Activated naive CD4-positive, alpha-beta T cell treated with anti-CD3 and anti-CD28 coated beads, Interleukin-2, amount 10 ng/mL, durations not matched to agents 7 days and 5 days (primary cell): ENCODE data around the gene BBS4.
A peak's percentile ranks its signal among the peaks of the same experiment; 100 is the strongest.
"Not testable (repeated sequence)": the region's sequence is repeated elsewhere in the genome, so short reads cannot be mapped to it uniquely, and the experiment has no call there.

ENCODE experiments used
- CTCF ChIA-PET: fragments of 350-600 bp; sonication (Branson Sonifier 250); formaldehyde crosslinking; loops from one replicate; lab custom pipeline; 2021; ENCODE audit warnings: antibody characterized with exemption; lab: Charles Lee
- DNase-seq: peaks from one replicate; pipeline ENCODE4 v3.0.0-alpha.2; 2020
- H3K27ac Mint-ChIP-seq: one replicate; pipeline ENCODE4 v1.8.0; 2021; ENCODE audit warnings: mild to moderate bottlenecking, moderate library complexity, mixed read lengths
- H3K27me3 Mint-ChIP-seq: one replicate; pipeline ENCODE4 v1.8.0; 2021; ENCODE audit warnings: mild to moderate bottlenecking, mixed read lengths
- H3K36me3 Mint-ChIP-seq: one replicate; pipeline ENCODE4 v1.8.0; 2021; ENCODE audit warnings: mixed read lengths
- H3K4me1 Mint-ChIP-seq: one replicate; pipeline ENCODE4 v1.8.0; 2021; ENCODE audit warnings: mixed read lengths
- H3K4me3 Mint-ChIP-seq: one replicate; pipeline ENCODE4 v1.8.0; 2021; ENCODE audit warnings: mild to moderate bottlenecking, moderate library complexity, mixed read lengths
- H3K9me3 Mint-ChIP-seq: one replicate; pipeline ENCODE4 v1.8.0; 2021; ENCODE audit warnings: mixed read lengths

BBS4 gene

DNA sequence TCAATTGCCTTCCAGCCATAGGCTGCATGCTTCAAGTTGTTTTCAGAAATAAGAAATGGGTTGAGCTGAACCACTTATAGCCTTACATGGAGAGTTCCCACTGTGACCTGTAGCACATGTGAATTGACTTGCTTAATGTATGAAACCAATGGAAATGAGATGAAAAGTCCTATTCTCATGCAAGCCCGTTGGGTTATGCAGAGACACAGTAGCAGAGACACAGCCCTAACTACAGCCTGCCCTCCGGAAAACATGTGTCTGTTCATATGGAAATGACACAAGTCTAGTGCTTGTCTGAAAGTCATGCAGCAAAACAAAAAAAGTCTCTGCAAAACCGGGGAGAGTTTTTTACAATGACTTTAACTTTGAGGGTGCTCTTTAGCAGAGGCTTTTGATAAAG is 14.5 kb upstream of the BBS4 start:
- H3K27ac Mint-ChIP-seq = no peak overlapping the region
- H3K36me3 Mint-ChIP-seq = no peaks in the 10 kb centered on the region
- CTCF ChIA-PET = interaction anchor here (0.6 to 2.3 kb wide), 8 partner anchors 13 to 398 kb away, joined by 3 to 15 read pairs (median 4); no protein-coding TSS in a partner anchor
- peaks cover 37% of the 10 kb centered on the region for H3K27me3 Mint-ChIP-seq
- no peak overlapping the region for H3K4me3 Mint-ChIP-seq
- H3K9me3 Mint-ChIP-seq = no peaks in the 10 kb centered on the region
- peaks cover 6% of the 10 kb centered on the region for H3K4me1 Mint-ChIP-seq
- DNase-seq = no peak

DNA sequence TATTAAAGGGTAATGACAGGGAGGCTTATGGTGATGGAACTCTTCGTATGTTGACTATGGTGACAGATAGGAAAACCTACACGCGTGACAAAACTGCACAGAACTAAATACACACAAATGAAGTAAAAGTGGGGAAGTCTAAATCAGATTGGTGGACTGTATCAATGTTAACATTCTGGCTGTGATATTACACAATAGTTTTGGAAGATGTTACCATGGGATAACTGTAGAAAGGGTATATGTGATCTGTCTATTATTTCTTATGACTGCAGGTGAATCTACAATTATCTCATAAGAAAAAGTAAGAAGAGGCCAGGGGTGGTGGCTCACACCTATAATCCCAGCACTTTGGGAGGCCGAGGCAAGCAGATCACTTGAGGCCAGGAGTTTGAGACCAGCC is 9.2 kb upstream of the BBS4 start:
- Mint-ChIP-seq H3K4me1 (no peaks in the 10 kb centered on the region), H3K9me3 (no peaks in the 10 kb centered on the region), H3K36me3 (no peaks in the 10 kb centered on the region), H3K4me3 (no peak overlapping the region), H3K27me3 (peaks cover 65% of the 10 kb centered on the region), H3K27ac (no peak overlapping the region)
- DNase-seq = no peak
- CTCF ChIA-PET = no interaction called here

DNA sequence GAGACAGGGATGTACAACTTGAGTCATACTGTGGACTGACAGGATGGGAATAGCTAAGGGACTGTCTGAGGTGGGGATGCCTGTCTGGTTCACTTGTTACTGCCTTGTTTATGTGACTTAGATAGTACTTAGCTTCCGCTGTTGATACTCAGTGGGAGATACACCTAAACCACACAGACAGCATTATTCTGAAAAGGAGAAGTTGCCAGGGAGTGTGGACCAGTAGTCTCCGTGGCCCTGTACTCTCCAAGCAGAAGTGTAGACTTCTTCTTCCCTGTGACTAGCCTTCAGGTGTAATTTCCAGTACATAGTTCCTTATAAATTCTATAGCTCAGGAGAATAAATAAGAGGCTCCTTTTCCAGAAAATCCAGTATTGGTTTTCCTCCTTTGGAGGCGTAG is 5.1 kb upstream of the BBS4 start:
- Mint-ChIP-seq H3K27ac (no peak overlapping the region), H3K4me3 (no peak overlapping the region), H3K9me3 (no peaks in the 10 kb centered on the region), H3K27me3 (peaks cover 45% of the 10 kb centered on the region), H3K4me1 (peaks cover 12% of the 10 kb centered on the region), H3K36me3 (no peaks in the 10 kb centered on the region)
- no peak for DNase-seq
- CTCF ChIA-PET = interaction anchor here (1.2 kb wide), 1 partner anchor 41 kb away, joined by 3 read pairs; no protein-coding TSS in a partner anchor

DNA sequence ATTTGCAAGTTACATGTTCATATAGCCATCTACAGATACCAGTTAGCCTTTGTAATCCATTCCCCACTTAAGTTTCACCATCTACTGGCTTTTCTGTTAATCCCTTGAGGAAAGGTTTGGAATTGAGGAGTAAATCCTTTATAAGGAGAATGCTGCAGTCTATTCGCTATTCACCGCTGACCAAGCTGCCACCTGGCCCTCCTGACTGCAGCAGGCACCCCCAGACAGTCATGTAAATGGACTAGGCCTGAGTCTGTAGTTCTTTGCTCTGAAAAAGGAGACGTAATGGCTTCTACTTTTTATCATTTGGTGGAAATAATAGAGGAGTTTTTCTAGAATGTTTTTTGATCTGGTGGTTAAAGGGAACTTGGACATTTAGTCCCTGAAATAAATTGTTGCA is 3.2 kb upstream of the BBS4 start:
- Mint-ChIP-seq H3K36me3 (peaks cover 3% of the 10 kb centered on the region), H3K9me3 (no peaks in the 10 kb centered on the region), H3K27me3 (peaks cover 36% of the 10 kb centered on the region), H3K4me1 (peaks cover 22% of the 10 kb centered on the region), H3K4me3 (no peak overlapping the region), H3K27ac (no peak overlapping the region)
- DNase-seq = no peak
- CTCF ChIA-PET = interaction anchor here (3.0 kb wide), 1 partner anchor 11 kb away, joined by 15 read pairs; no protein-coding TSS in a partner anchor

DNA sequence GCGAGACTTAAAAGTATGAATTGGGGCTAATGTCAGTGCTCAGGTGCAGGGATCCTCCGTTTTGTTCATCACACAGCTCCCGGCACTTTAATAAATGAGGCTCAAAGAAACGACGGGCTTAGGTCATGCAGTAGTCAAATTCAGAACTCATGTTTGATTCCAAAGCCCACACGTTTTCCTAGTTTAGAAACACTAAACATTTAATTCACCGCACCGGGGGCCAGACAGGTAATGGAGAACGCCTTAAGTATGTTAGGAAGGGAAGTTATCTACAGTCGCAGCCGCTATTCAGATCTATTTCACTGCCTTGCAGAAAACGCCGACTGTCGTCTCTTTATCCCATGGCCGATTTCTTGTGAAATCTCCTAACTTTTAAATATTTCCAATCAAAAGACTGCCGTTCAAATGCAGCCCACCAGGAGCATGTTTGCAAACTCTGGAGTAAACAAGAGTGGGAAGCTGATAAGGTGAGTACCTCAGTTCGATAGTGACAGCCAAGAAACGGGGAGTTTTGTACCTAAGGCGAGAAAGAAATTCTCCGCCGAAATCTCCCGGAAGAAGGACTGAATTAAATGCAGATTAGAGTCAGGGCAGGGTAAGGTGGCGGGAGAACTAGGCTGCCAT is 594 bp upstream of the BBS4 start:
- Mint-ChIP-seq H3K27ac (peak overlapping the region; percentile 88), H3K4me3 (peak overlapping the region; percentile 97), H3K36me3 (peaks cover 3% of the 10 kb centered on the region), H3K9me3 (no peaks in the 10 kb centered on the region), H3K4me1 (peaks cover 22% of the 10 kb centered on the region), H3K27me3 (peaks cover 11% of the 10 kb centered on the region)
- CTCF ChIA-PET = interaction anchor here (1.0 to 3.0 kb wide), 3 partner anchors 14 to 86 kb away, joined by 3 to 15 read pairs (median 4); no protein-coding TSS in a partner anchor
- DNase-seq = no peak

DNA sequence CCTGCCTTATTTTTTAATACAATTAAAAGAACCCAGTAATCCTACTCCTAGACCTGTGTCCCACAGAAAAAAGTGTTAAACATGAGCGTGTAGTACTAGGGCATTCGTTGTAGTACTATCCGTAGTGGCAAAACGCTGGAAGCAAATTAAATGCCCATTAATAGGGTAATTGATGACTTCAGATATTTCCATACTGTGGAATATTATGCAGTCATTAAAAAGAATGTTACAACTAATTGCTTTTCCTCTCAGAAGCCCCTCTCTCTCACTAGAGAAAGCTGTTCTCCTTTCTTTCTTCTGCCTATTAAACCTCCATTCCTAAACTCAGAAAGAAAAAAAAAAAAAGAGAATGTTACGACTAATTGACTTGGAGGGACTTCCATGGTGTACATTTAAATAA is 2.7 kb downstream of the BBS4 start:
- H3K27me3 Mint-ChIP-seq = peaks cover 4% of the 10 kb centered on the region
- no peak overlapping the region for H3K27ac Mint-ChIP-seq
- H3K36me3 Mint-ChIP-seq = peaks cover 3% of the 10 kb centered on the region
- H3K4me1 Mint-ChIP-seq = peaks cover 22% of the 10 kb centered on the region
- no peak for DNase-seq
- CTCF ChIA-PET = no interaction called here
- H3K9me3 Mint-ChIP-seq = no peaks in the 10 kb centered on the region
- no peak overlapping the region for H3K4me3 Mint-ChIP-seq

DNA sequence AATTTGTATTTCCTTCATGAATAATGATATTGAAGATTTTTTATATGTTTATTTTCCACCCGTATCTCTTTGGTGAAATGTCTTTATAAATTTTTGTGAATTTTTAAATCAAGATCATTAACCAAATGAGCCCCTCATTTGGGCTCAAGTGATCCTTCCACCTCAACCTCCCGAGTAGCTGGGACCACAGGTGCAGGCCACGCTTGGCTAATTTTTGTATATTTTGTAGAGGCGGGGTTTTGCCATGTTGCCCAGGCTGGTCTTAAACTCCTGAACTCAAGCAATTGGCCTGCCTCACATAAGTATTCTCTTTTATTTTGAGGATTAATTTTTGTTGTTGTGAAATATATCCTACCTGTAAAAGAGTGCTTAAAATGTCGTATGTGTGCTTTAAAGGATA is 4.9 kb downstream of the BBS4 start:
- Mint-ChIP-seq H3K4me1 (peaks cover 15% of the 10 kb centered on the region), H3K27ac (no peak overlapping the region), H3K27me3 (peaks cover 4% of the 10 kb centered on the region), H3K36me3 (peaks cover 3% of the 10 kb centered on the region), H3K4me3 (no peak overlapping the region), H3K9me3 (no peaks in the 10 kb centered on the region)
- CTCF ChIA-PET = no interaction called here
- DNase-seq = no peak

DNA sequence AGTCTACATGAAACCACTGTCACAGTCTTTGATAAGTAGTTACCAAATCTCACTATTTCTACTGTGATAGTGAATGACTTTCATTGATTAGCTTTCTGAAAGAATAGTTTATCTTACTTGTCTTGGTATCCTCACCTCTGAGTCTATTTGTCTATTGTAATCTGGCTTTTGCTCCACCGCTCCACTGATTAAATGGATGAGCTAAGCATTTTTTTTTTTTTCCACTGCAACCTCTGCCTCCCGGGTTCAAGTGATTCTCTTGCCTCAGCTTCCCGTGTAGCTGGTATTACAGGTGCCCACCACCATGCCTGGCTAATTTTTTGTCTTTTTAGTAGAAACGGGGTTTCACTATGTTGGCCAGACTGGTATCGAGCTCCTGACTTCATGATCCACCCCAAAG is 12.9 kb downstream of the BBS4 start:
- no peak for DNase-seq
- Mint-ChIP-seq H3K27me3 (no peaks in the 10 kb centered on the region), H3K9me3 (no peaks in the 10 kb centered on the region), H3K4me3 (no peak overlapping the region), H3K27ac (no peak overlapping the region), H3K36me3 (no peaks in the 10 kb centered on the region), H3K4me1 (peaks cover 5% of the 10 kb centered on the region)
- CTCF ChIA-PET = interaction anchor here (1.1 kb wide), 1 partner anchor 23 kb away, joined by 4 read pairs; no protein-coding TSS in a partner anchor

DNA sequence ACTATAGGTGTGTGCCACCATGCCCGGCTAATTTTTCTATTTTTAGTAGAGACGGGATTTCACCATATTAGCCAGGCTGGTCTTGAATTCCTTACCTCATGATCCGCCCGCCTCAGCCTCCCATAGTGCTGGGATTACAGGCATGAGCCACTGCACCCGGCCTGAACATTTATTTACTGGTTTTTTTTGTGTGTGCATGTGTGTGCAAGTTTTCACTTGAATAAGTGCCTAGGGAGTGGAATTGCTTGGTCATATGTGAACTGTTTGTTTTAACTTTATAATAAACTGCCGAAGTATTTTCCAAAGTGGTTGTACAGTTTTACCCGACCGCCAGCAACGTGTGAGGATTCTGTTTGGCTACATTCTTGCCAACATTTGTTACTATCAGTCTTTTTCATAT is 14.1 kb downstream of the BBS4 start:
- H3K27me3 Mint-ChIP-seq = no peaks in the 10 kb centered on the region
- no peaks in the 10 kb centered on the region for H3K36me3 Mint-ChIP-seq
- H3K4me3 Mint-ChIP-seq = no peak overlapping the region
- no peak overlapping the region for H3K27ac Mint-ChIP-seq
- H3K4me1 Mint-ChIP-seq = peaks cover 2% of the 10 kb centered on the region
- CTCF ChIA-PET = no interaction called here
- H3K9me3 Mint-ChIP-seq = no peaks in the 10 kb centered on the region
- DNase-seq = no peak

DNA sequence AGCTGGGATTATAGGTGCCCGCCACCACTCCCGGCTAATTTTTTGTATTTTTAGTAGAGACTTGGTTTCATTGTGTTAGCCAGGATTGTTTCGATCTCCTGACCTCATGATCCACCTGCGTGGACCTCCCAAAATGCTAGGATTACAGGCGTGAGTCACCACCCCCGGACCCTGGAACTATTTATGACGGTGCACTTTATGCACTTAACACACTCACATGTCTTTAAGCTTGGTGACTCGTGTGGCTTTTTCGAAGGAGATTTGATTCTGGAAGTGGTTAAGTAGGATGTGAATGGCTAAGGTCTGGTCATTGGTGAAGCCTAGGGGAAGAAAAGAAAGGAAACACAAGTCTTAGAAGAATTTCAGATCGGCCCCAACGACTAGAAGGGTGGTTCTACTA is 20.3 kb downstream of the BBS4 start:
- H3K4me1 Mint-ChIP-seq = no peaks in the 10 kb centered on the region
- H3K36me3 Mint-ChIP-seq = no peaks in the 10 kb centered on the region
- no peaks in the 10 kb centered on the region for H3K27me3 Mint-ChIP-seq
- no peak overlapping the region for H3K4me3 Mint-ChIP-seq
- no peaks in the 10 kb centered on the region for H3K9me3 Mint-ChIP-seq
- H3K27ac Mint-ChIP-seq = no peak overlapping the region
- CTCF ChIA-PET = no interaction called here
- DNase-seq = no peak

DNA sequence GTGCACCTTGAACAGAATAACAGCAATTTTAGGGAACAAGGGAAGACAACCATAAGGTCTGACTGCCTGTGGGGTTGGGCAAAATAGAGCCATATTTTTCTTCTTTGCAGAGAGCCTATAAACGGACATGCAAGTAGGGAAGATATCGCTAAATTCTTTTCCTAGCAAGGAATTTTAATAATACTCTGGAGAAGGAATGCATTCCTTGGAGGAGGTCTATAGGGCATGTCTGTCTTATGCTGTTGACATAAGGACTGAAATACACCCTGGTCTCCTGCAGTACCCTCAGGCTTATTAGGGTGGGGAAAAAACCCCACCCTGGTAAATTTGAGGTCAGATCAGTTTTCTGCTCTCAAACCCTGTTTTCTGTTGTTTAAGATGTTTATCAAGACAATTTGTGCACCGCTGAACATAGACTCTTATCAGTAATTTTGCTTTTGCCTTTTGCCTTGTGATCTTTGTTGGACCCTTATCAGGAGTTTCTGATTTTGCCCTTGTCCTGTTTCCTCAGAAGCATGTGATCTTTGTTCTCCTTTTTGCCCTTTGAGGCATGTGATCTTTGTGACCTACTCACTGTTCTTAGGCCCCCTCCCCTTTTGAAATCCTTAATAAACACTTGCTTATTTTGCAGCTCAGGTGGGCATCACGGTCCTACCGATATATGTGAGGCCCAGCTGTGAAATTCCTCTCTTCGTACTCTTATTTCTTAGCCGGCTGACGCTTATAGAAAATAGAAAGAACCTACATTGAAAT is 22.7 kb downstream of the BBS4 start:
- CTCF ChIA-PET, H3K9me3 Mint-ChIP-seq, H3K4me1 Mint-ChIP-seq, H3K27me3 Mint-ChIP-seq, DNase-seq, H3K4me3 Mint-ChIP-seq, H3K36me3 Mint-ChIP-seq, H3K27ac Mint-ChIP-seq: not testable (repeated sequence)

DNA sequence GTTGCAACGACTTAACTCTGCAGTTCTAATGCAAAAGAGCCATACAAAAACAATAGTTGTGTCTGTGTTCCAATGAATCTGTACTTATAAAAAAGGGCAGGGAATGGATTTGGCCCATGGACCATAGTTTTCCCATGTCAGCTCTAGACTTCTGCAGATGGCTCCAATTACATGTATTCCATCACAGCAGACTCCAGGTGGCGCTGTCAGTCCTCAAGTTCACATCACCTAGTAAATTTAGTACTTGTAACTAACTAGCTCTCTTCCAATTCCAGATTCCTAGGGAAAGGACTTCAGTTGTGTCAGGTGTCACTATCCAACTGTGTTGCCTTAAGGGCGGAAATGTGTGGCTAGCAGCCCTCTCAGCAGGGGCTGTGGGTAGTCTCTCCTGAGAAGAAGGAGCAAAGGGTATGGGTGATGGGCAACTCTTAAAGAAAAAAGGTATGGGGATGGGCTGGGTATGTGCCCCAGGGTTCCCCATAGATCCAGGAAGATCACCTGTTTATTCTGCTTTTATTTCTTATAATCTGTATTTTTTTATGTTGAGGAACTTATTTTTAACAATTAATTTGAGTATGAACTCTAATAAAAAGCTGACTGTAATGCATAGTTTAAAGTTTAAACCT is 36.2 kb downstream of the BBS4 start:
- DNase-seq = peak; percentile 82
- Mint-ChIP-seq H3K4me3 (no peak overlapping the region), H3K27me3 (no peaks in the 10 kb centered on the region), H3K36me3 (peaks cover 4% of the 10 kb centered on the region), H3K9me3 (no peaks in the 10 kb centered on the region), H3K4me1 (no peaks in the 10 kb centered on the region), H3K27ac (no peak overlapping the region)
- CTCF ChIA-PET = interaction anchor here (0.6 to 3.6 kb wide), 36 partner anchors 9 to 557 kb away, joined by 3 to 26 read pairs (median 4); partner anchors contain the start of gene ADPGK

DNA sequence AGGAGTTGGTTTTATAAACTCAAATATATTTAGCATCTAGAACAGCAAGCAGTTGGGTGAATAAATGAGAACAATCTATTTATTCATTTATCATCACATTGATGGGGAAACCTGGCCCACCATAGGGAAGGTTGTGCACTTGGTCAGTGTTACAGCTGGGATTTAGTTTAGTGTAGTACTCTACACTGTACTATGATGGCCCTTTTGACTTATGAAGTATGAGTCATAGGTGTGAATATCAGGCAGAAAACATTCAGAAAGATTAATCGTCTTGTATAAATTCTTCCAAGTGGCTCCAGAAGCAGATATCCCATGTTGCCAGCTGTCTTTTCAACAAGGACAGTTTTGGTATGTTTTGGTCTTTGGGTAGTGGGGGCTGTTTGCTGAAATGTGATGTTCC is 38.0 kb downstream of the BBS4 start:
- CTCF ChIA-PET = interaction anchor here (1.2 to 3.6 kb wide), 7 partner anchors 8 to 541 kb away, joined by 3 to 26 read pairs (median 11); no protein-coding TSS in a partner anchor
- DNase-seq = no peak
- Mint-ChIP-seq H3K4me1 (no peaks in the 10 kb centered on the region), H3K36me3 (peaks cover 2% of the 10 kb centered on the region), H3K9me3 (no peaks in the 10 kb centered on the region), H3K4me3 (no peak overlapping the region), H3K27me3 (no peaks in the 10 kb centered on the region), H3K27ac (no peak overlapping the region)

DNA sequence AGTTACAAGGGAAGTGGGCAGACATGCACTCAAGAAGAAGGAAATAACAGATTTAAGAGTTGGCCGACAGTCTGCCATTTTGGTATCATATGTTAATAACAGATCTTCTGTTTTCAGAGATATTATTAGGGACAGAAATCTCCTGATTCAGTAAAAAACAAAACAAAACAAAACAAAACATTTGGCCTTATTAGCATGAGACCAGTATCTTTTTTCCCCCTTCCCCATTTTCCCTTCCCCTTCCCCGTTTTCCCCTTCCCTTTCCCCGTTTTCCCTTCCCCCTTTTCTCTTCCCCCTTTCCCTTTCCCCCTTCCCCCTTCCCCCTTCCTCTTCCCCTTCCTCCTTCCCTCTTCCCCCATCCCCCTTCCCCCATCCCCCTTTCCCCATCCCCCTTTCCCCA is 39.4 kb downstream of the BBS4 start:
- Mint-ChIP-seq H3K4me1 (no peaks in the 10 kb centered on the region), H3K36me3 (peaks cover 2% of the 10 kb centered on the region), H3K27ac (no peak overlapping the region), H3K9me3 (no peaks in the 10 kb centered on the region), H3K4me3 (no peak overlapping the region), H3K27me3 (no peaks in the 10 kb centered on the region)
- DNase-seq = no peak
- CTCF ChIA-PET = no interaction called here
